Measurements from ENCODE around the gene DCUN1D4. TPM values are rescaled to one million over a fixed set of nuclear protein-coding genes. Genes with fewer than 3 reads are reported as not detected.

The DCUN1D4 gene
- total RNA-seq, 4 donors from 2014 or later, result 35.0 to 80.4 (median 40.6) TPM

GRCh38 chr4:51870441-51871188 is 27.7 kb downstream of the DCUN1D4 start:
- peaks cover 0 to 4% (median 0%) of the 10 kb centered on the region in 4 donors for H3K4me1 ChIP-seq
- no peak for DNase-seq (ENCODE audit: low spot score in 2 of 2)
- H3K36me3 ChIP-seq, result peaks cover 0 to 71% (median 16%) of the 10 kb centered on the region in 3 donors
- TF ChIP-seq EP300 (IDR thresholded peaks at IDR 0.05) (no peak), CTCF (IDR thresholded peaks at IDR 0.05) (no peak), POLR2A (IDR thresholded peaks at IDR 0.05) (no peak)
- WGBS, 2 donors, result 87 to 95% methylated on average over 3 of the region's 3 CpGs
- H3K4me3 ChIP-seq, result no peak overlapping the region
- no peaks in the 10 kb centered on the region for H3K27me3 ChIP-seq
- H3K9me3 ChIP-seq, result no peaks in the 10 kb centered on the region
- no peak overlapping the region for H3K27ac ChIP-seq

GRCh38 chr4:51872283-51872997 is 29.5 kb downstream of the DCUN1D4 start:
- DNase-seq (ENCODE audit: low spot score in 2 of 2), result no peak
- Histone ChIP-seq H3K4me3 (no peak overlapping the region), H3K27ac (no peak overlapping the region), H3K4me1 (peaks cover 0 to 4% (median 0%) of the 10 kb centered on the region in 4 donors), H3K27me3 (no peaks in the 10 kb centered on the region), H3K9me3 (no peaks in the 10 kb centered on the region), H3K36me3 (peaks cover 0 to 68% (median 12%) of the 10 kb centered on the region in 3 donors)
- TF ChIP-seq CTCF (IDR thresholded peaks at IDR 0.05) (no peak), EP300 (IDR thresholded peaks at IDR 0.05) (no peak), POLR2A (IDR thresholded peaks at IDR 0.05) (no peak)
- WGBS, 2 donors, result 91 to 95% methylated on average over 9 of the region's 9 CpGs

- no peak overlapping the region for H3K27ac ChIP-seq
- no peaks in the 10 kb centered on the region for H3K9me3 ChIP-seq
- no peak overlapping the region for H3K4me3 ChIP-seq
- H3K27me3 ChIP-seq, result no peaks in the 10 kb centered on the region
- DNase-seq (ENCODE audit: low spot score in 2 of 2), result no peak
- H3K36me3 ChIP-seq, result peaks cover 0 to 66% (median 7%) of the 10 kb centered on the region in 3 donors
- TF ChIP-seq CTCF (IDR thresholded peaks at IDR 0.05) (no peak), EP300 (IDR thresholded peaks at IDR 0.05) (no peak), POLR2A (IDR thresholded peaks at IDR 0.05) (no peak)
- H3K4me1 ChIP-seq, result peaks cover 0 to 4% (median 0%) of the 10 kb centered on the region in 4 donors
- WGBS, 2 donors, result 92 to 93% methylated on average over 6 of the region's 6 CpGs
Observed at GRCh38 chr4:51874551-51874950, 31.6 kb downstream of the DCUN1D4 start.

GRCh38 chr4:51878431-51878830 is 35.5 kb downstream of the DCUN1D4 start:
- WGBS, 2 donors, result 79% methylated on average over 2 of the region's 2 CpGs
- H3K27ac ChIP-seq, result no peak overlapping the region
- no peak for DNase-seq (ENCODE audit: low spot score in 2 of 2)
- H3K36me3 ChIP-seq, result peaks cover 0 to 77% (median 7%) of the 10 kb centered on the region in 3 donors
- no peaks in the 10 kb centered on the region for H3K27me3 ChIP-seq
- no peaks in the 10 kb centered on the region for H3K9me3 ChIP-seq
- no peak for TF ChIP-seq CTCF (IDR thresholded peaks at IDR 0.05)
- no peak for TF ChIP-seq POLR2A (IDR thresholded peaks at IDR 0.05)
- no peak for TF ChIP-seq EP300 (IDR thresholded peaks at IDR 0.05)
- peaks cover 0 to 3% (median 1%) of the 10 kb centered on the region in 4 donors for H3K4me1 ChIP-seq
- no peak overlapping the region for H3K4me3 ChIP-seq

Measured in tibial nerve (tissue), 4 donors.